ENCODE measurements around the gene GNAZ. TPM values are rescaled to one million over a fixed set of nuclear protein-coding genes. Genes with fewer than 3 reads are reported as not detected.

GNAZ gene
- total RNA-seq, 1 donor from 2014 or later, result 2.9 TPM

DNA sequence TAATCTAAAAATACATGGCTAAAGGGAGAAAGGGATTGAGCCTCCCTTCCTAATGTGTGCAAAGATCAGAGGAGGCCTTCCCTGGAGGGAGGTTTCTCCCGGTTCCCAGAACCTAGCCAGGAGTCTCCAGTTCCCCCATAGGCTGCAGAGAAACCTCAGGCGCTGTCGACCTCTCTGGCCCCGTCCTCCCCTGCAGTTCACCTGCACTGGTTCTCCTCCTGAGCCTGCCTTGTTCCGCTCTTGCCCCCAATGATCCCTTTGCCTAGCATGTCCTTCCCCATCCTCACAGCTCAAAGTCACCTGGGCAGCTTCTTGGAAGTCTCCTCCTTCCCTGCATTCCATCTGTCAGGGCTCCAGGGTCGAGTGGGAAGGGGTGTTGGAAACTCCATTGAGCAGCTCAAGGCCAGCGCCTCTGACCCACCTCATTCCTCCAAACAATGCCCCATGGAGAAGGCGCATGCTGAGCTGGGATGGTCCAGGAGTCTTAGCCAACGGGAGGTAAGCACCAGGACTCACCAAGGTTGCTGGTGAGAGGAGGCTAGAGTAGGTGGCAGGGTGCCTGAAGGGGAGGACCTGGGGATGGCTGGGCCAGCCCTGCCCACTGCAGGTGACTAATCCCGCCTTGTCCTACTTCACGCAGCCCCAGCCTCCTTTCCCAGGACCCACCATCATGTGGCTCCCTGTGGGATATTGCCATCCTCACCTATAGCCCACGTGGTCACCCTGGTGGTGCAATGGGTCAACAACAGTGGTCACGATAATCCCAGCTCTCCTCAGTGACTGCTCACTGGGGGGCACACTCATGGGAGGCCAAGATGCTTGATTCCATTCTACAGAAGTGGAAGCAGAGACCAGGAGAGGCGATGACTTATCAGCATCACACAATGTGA lies 56.1 kb downstream of the GNAZ start:
- Histone ChIP-seq H3K27me3 (ENCODE audit: low read depth) (no peaks in the 10 kb centered on the region), H3K4me1 (peaks cover 8% of the 10 kb centered on the region), H3K27ac (replicated peaks) (no peak overlapping the region), H3K4me3 (no peak overlapping the region), H3K9me3 (replicated peaks) (no peaks in the 10 kb centered on the region), H3K36me3 (no peaks in the 10 kb centered on the region)
- DNase-seq, result no peak
- intact Hi-C loops (cut with micrococcal nuclease), result loop anchor here (5.0 kb wide), 1 partner anchor 164 kb away; no protein-coding TSS in a partner anchor
- TF ChIP-seq, protein P1, sequence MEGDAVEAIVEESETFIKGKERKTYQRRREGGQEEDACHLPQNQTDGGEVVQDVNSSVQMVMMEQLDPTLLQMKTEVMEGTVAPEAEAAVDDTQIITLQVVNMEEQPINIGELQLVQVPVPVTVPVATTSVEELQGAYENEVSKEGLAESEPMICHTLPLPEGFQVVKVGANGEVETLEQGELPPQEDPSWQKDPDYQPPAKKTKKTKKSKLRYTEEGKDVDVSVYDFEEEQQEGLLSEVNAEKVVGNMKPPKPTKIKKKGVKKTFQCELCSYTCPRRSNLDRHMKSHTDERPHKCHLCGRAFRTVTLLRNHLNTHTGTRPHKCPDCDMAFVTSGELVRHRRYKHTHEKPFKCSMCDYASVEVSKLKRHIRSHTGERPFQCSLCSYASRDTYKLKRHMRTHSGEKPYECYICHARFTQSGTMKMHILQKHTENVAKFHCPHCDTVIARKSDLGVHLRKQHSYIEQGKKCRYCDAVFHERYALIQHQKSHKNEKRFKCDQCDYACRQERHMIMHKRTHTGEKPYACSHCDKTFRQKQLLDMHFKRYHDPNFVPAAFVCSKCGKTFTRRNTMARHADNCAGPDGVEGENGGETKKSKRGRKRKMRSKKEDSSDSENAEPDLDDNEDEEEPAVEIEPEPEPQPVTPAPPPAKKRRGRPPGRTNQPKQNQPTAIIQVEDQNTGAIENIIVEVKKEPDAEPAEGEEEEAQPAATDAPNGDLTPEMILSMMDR (IDR thresholded peaks at IDR 0.05; ENCODE audit: borderline replicate concordance), result no peak

DNA sequence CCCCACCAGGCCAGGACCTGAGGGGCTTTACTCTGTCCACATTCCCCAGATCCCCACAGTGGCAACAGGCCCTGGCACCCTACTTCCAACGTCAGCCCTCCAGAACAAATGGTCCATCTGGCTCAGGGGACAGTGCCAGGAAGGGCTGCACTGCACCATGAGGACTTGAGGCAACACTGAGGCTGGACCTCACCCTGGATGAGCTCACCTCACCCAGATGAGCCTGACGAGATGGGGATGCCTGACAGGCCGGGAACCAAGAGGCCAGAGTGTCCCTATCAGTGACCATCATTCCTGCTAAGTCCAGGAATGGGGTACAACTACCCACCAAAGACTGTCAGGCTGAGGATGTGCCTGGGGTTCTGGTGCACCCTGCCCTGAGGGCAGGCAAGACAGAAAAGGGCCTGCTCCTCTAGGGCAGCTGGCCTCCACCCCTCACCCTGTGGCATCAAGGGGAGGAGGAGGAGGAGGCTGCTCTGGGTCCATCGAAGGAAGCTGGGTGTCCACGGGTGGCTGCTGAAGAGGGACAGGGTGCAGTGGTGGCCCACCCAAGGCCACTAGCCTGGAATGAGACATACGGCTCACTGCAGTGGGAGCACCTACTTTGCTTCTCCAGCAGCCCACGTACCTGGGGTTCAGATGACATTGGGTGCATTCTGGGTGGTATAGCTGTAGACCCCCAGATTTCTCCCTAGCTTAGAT lies 56.9 kb downstream of the GNAZ start:
- H3K4me1 ChIP-seq, result peaks cover 8% of the 10 kb centered on the region
- H3K36me3 ChIP-seq, result no peaks in the 10 kb centered on the region
- DNase-seq, result no peak
- no peaks in the 10 kb centered on the region for H3K9me3 ChIP-seq (replicated peaks)
- no peak overlapping the region for H3K27ac ChIP-seq (replicated peaks)
- H3K4me3 ChIP-seq, result no peak overlapping the region
- H3K27me3 ChIP-seq (ENCODE audit: low read depth), result no peaks in the 10 kb centered on the region
- TF ChIP-seq, protein P1 (IDR thresholded peaks at IDR 0.05; ENCODE audit: borderline replicate concordance), result no peak
- intact Hi-C loops (cut with micrococcal nuclease), result loop anchor here (5.0 kb wide), 1 partner anchor 165 kb away; no protein-coding TSS in a partner anchor

DNA sequence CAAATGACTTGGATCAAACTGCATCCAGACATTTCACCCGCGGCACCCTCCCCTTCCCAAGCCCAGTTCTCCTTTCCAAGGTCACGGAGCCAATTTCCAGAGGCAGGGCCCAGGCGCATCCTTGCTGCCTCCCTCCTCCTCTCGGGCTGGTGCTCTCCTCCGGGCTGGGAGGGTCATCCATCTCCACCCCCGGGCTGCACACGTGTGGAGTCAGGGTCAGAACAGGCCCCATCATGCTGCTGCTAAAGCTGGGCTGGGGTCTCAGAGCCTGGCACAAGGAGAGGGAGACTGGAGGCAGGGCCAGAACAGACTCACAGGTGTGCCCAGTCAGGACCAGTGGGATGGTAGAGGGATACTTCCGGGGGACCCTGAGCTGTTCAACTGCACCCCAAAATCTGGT lies 57.5 kb downstream of the GNAZ start:
- Histone ChIP-seq H3K4me1 (peaks cover 8% of the 10 kb centered on the region), H3K27me3 (ENCODE audit: low read depth) (no peaks in the 10 kb centered on the region), H3K36me3 (no peaks in the 10 kb centered on the region), H3K4me3 (no peak overlapping the region), H3K9me3 (replicated peaks) (no peaks in the 10 kb centered on the region), H3K27ac (replicated peaks) (no peak overlapping the region)
- intact Hi-C loops (cut with micrococcal nuclease), result loop anchor here (5.0 kb wide), 1 partner anchor 165 kb away; no protein-coding TSS in a partner anchor
- TF ChIP-seq, protein P1 (IDR thresholded peaks at IDR 0.05; ENCODE audit: borderline replicate concordance), result no peak
- DNase-seq, result no peak

DNA sequence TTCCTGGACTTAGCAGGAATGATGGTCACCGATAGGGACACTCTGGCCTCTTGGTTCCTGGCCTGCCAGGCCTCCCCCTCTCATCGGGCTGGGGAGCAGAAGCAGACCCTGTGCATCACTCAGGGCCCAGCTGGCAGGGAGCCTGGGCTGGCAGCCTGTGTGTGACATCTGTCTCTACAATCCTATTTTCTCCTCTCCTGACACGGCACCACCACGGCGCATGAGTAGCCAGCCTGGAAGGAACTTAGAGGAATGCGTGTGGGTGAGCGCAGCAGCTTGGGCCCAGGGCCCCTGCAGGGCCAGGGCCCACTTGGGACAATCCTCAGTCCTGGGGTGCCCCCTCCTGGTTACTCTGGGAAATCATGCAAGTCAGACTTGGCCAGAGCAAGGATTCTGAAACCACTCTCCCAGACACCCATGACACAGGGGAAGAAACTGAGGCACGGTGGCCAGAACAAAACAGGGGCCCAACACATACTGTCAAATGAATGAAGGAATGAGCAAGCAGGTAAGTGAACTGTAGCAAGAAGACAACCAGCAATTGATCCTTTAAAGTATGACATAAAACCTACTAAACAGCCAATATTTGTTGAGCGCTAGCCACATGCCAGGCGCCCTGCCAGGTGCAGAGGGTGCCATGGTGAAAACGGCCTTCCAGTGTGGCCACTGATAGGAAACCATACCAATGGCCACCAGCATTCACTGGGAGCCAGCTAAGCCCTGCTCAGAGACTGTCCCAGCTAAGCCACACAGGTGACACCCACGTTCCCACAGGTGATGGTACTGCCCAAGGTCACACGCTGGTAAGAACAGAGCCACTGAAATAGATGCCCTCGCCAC lies 58.2 kb downstream of the GNAZ start:
- H3K9me3 ChIP-seq (replicated peaks), result no peaks in the 10 kb centered on the region
- H3K4me3 ChIP-seq, result no peak overlapping the region
- H3K36me3 ChIP-seq, result no peaks in the 10 kb centered on the region
- H3K27me3 ChIP-seq (ENCODE audit: low read depth), result no peaks in the 10 kb centered on the region
- TF ChIP-seq, protein P1 (IDR thresholded peaks at IDR 0.05; ENCODE audit: borderline replicate concordance), result peak; percentile 84
- H3K4me1 ChIP-seq, result peaks cover 8% of the 10 kb centered on the region
- DNase-seq, result peak; percentile 59
- no peak overlapping the region for H3K27ac ChIP-seq (replicated peaks)
- intact Hi-C loops (cut with micrococcal nuclease), result loop anchor here (5.0 kb wide), 1 partner anchor 166 kb away; no protein-coding TSS in a partner anchor

DNA sequence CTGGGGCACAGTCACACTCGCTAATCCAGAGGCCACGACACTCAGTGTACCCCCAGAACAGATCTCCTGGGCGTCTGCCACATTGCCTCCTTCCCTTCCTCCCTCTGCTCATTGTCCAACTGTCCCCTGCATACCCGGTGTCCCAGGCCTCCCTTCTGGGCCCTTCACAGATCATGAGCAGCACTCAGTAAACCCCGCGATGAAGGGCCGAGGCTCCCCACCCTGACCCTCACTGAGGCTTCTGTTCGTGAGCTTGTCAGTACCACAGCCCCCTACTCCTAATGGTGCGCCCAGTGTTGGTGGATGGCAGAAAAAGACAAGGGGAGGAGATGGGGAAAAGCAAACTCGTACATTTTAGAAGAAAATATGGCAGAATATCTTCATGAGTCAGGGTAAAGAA lies 58.8 kb downstream of the GNAZ start:
- Histone ChIP-seq H3K36me3 (no peaks in the 10 kb centered on the region), H3K4me3 (no peak overlapping the region), H3K27me3 (ENCODE audit: low read depth) (no peaks in the 10 kb centered on the region), H3K27ac (replicated peaks) (no peak overlapping the region), H3K4me1 (peaks cover 8% of the 10 kb centered on the region), H3K9me3 (replicated peaks) (no peaks in the 10 kb centered on the region)
- no peak for DNase-seq
- intact Hi-C loops (cut with micrococcal nuclease), result loop anchor here (5.0 kb wide), 1 partner anchor 167 kb away; no protein-coding TSS in a partner anchor
- TF ChIP-seq, protein P1 (IDR thresholded peaks at IDR 0.05; ENCODE audit: borderline replicate concordance), result no peak
